GM11168 (cell line): Measurements from ENCODE around the gene LAS1L.
"Not testable (repeated sequence)": the region's sequence is repeated elsewhere in the genome, so short reads cannot be mapped to it uniquely, and the experiment has no call there.

Experiments used
- in situ Hi-C: fragments of 300-500 bp; cut with MboI; formaldehyde crosslinking; loops from one replicate; pipeline ENCODE4 v1.12.0; 2022; ENCODE audit warnings: low sequenced_read_pairs; ENCODE audit not compliant: unreplicated experiment

LAS1L gene

DNA sequence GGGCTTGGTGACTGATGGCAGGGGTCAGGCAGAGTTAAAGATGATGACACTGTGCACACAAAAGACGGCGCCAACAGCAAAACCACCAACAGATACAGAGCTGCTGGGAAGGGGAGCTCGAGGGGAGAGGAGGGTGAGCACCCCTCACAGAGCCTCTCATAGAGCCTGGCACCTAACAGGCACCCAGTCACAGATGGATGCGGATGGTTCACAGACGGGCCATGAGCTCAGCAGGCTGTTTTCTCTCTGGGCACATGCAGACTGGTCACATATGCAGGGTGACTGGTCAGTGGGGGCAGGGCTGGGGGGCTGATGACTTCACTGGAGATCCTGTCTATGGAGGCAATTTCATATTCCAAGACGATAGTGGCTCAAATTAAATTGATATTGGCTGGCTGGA, 15.1 kb downstream of the LAS1L start:
- in situ Hi-C loops, result not testable (repeated sequence)

DNA sequence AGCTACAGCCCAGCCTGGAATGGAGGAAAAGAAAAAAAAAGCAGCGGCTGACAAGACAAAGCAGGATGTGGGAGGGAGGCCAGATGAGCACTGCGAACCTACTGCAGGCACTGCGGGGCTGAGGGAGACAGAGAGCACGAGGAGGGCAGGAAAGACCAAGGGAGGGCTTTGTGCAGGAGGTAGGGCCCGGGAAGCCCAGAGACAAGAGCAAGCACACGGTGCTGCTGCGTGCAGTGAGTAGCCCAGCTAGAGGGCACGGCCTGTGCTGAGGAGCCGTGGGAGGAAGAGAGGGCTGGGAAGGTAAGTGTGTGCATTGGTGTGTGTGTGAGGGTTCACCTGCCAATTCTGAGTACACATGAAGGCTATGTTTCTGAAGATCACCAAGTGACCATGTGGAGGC, 15.6 kb downstream of the LAS1L start:
- in situ Hi-C loops, result not testable (repeated sequence)

DNA sequence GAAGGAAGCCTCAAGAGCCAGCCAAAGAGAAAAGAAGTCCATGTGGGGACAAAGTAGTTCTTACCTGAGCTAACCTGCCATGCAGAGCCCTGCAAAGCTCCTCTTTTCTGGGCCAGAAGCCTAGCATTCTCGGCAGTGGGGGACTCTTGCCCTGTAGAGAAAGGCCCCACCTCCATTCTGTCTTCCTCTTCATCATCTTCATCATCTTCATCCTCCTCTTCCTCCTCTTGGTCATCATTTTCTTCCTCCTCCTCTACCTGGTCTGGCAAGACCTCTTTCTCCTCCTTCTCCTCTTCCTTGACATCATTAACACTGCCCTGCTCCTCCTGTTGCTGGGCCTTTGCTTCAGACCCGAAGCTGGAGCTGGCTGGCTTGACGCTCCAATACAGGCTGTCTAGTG, 16.7 kb downstream of the LAS1L start:
- in situ Hi-C loops, result no loop called here

DNA sequence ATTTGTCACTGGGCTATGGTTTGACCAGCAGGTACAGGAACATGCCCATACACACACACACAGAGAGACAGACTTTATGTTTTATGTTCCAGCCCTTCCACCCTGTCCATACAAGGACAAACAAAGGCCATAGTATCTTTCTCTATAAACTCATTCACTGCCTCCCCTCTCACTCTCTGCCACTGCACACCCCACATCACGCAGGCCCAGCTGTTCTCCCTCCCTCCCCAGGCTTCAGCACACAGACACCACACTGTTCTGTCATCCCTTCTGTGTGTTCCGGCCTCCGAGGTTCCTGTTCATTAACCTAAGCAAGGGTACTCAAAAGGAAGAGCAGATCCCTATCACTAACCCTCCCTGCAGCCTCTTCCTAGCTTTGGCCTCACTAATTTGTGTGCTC, 17.8 kb downstream of the LAS1L start:
- in situ Hi-C loops, result no loop called here

DNA sequence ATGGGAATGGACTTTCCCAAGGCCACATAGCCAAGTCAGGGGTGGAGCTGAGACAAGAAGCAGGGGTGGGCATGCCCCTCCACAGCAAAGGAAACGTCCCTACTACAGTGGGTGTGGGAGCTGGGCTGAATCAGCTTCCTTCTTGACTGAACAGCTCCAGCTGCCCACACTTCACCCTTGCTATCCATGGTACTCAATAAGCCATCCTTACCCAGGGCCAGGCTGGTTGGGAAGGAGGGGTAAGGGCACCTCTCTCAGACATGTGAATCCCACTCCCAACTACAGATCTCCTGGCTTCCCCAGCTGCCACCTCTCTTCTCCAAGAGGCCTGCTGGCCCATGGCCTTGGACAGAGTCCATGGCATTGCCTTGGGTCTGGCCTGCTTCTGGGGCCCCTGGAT, 21.0 kb downstream of the LAS1L start:
- in situ Hi-C loops, result no loop called here

DNA sequence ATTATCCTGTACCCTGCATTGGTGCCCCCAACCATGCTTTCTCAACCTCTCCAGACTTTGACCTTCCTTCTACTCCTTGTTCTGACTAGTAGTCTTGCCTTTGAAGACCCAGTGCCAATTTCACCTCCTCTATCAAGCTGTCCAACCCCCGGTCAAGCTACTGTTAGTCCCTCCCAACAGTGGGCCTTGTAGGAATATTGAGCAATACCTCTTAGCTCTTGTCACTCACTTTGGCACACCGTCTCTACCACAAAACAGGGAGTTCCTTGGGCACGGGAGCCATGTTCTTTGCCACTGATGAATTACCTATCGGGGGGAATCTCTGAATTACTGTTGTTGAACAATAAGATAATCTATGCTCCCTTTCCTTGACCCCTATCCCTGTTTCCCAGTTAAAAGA, 25.2 kb downstream of the LAS1L start:
- in situ Hi-C loops, result no loop called here

DNA sequence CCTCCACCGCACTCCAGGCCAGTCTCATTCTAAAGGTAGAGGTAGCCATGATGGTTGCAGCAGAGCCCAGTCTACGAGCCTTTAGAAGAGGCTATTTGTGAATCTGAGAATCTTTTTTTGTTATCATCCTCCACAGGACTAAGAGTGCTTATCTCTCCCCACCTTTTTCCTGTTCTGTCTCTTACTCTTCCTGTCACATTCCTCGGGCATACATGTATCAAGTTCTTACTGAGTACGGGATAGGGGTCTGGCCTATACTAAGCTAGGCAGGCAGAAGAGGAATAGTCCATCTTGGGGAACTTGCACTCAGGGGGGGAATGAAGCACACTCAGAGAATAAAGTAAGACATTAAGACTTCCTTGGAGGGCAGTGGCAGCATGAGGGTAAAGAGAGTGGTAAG, 25.7 kb downstream of the LAS1L start:
- in situ Hi-C loops, result no loop called here

DNA sequence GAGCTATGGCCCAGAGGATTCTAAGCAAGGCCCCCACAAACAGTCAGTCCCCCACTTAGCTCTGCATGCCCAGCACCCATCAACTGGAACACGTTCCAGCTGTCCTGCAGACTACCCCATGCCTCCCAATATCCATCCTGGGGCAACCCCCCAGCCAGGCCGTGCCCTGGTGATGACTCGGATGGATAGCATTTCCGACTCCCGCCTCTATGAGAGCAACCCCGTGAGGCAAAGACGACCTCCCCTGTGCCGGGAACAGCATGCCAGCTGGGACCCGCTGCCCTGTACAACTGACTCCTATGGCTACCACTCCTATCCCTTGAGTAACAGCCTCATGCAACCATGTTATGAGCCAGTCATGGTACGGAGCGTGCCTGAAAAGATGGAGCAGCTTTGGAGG, 32.0 kb downstream of the LAS1L start:
- in situ Hi-C loops, result no loop called here

DNA sequence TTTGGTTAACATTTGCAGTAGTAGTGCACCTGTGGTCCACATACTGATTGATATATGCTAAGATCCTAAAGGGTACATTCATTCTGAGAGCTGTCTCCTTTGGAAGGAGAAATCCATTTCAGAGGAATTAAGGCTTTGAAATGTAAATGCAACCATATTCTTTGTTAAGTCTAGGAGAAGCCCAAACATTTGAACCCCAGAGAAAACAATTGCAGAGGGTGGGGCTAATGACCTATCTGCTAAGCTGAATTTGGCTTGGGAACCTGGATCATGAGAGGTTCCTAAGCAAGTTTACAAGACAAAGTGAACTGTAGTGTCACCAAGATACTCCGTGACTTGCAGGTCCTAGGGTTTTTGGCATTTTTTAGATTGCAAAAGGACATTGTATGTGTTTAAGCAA, 41.2 kb downstream of the LAS1L start:
- in situ Hi-C loops, result no loop called here

DNA sequence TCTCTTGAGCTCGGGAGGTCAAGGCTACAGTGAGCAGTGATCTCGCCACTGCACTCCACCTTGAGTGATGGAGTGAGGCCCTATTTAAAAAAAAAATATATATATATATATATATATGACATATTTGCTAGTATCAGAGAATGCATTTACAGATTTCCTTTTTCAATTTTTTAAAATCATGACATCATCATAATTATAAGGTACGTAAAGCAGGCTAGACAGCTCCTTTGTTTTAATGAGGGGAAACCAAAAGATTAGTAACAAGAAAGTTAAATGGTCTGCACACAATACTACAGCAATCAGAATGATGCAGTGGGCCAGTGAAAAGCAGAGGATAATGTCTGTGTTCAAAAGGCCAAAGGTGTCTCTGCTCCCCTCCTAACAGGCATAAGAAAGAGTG, 43.0 kb downstream of the LAS1L start:
- in situ Hi-C loops, result no loop called here

DNA sequence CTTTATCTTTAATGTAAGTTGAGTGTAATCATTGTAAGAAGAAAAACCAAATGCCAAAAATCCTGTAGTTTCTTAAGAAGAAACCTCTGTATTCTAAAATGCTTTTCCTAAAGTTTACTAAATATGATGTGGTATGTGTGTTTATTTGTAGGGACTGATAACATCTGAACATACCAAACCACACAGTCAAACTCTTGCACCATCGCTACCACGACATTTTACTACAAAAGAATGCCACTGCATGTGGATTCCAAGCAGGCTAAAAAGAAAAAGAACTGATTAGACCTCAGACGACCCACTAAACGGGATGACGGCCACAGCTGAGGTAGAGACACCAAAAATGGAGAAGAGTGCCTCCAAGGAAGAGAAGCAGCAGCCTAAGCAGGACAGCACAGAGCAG, 46.1 kb downstream of the LAS1L start:
- in situ Hi-C loops, result no loop called here

DNA sequence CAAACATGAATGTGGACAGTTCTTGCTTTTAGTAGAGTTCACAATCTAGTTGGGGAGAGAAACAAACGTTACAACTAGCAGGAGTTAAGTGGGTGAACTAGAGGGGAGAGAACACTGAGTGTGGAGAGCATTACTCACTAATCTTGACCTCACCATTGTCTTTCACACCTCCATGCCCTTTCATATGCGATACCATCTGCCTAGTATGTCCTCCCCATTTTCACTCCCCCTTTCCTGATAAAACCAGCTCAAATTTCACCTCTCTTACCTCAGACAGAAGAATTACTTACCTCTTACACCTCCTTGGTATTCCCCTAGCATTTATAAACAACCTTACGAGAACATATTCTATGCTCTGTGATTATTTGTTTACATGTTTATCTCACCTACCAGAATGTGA, 53.6 kb downstream of the LAS1L start:
- in situ Hi-C loops, result no loop called here

DNA sequence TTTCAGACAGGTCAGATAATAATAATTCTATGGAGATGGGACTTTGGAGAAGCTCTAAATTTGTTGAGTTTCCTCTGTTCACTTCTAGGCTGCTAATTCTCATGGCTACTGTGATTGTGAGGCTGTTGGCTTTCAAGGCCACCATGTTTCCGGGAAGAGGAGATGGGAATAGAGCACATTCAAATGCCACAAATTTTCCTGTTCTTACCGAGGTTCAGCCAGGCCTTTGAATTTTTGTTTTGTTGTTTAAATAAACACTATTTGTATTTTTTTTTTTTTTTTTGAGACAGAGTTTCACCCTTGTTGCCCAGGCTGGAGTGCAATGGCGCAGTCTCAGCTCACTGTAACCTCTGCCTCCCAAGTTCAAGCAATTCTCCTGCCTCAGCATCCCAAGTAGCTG, 55.5 kb downstream of the LAS1L start:
- in situ Hi-C loops, result not testable (repeated sequence)

DNA sequence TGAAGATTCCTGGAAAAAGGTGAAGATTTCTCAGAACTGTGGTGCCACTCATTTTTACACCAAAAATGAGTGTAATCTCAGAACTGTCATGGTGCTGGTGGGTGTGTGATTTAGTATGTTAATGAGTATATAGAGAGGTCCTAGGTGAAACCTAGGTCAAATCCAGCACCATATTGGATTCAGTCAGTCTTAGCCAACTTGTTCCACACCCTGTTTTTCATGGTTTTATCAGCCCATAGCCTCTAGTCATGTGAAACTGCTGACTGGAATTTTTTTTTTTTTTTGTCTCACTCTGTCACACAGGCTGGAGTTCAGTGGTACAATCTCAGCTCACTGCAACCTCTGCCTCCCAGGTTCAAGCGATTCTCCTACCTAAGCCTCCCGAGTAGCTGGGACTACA, 58.0 kb downstream of the LAS1L start:
- in situ Hi-C loops, result no loop called here

DNA sequence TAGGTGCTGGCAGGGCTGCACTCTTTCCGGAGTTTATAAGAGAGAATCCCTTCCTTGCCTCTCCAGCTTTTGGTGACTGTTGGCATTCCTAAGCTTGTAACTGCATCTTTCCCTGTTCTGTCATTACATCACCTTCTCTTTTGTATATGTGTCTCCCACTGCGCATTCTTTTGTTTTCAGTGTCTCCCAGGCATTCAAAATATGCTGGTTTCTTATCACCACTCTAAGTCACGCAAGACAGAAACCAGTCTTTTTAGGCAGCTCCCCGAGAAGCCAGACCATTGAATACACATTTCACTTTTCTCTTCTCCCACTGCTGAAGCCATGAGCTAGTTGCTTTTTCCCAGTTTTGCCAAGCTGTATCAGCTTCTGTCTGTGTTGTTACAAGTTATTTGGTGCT, 71.0 kb downstream of the LAS1L start:
- in situ Hi-C loops, result loop anchor here (25.0 kb wide), 1 partner anchor 576 kb away; no protein-coding TSS in a partner anchor
